Activated T-helper 17 cell treated with anti-CD3 and anti-CD28 coated beads, Interleukin-2, amount 50 U/mL, for 72 hours (primary cell): ENCODE results near the gene CIB4. TPM values are rescaled to one million over a fixed set of nuclear protein-coding genes. Genes with fewer than 3 reads are reported as not detected.
A peak's percentile ranks its signal among the peaks of the same experiment; 100 is the strongest.

Experiments
- ATAC-seq: fragments of 150-1000 bp; cut with Tn5 transposase; replicated peaks from 2 replicates; pipeline ENCODE4 v1.10.0; 2021; ENCODE audit warnings: mild to moderate bottlenecking, moderate library complexity
- H3K27ac Mint-ChIP-seq: one replicate; pipeline ENCODE4 v1.8.0; 2022; ENCODE audit warnings: mixed read lengths
- H3K27me3 Mint-ChIP-seq: one replicate; pipeline ENCODE4 v1.8.0; 2022; ENCODE audit warnings: mixed read lengths
- H3K36me3 Mint-ChIP-seq: one replicate; pipeline ENCODE4 v1.8.0; 2022; ENCODE audit warnings: low read depth, mild to moderate bottlenecking, mixed read lengths
- H3K4me1 Mint-ChIP-seq: one replicate; pipeline ENCODE4 v1.8.0; 2022; ENCODE audit warnings: mixed read lengths
- H3K4me3 Mint-ChIP-seq: one replicate; pipeline ENCODE4 v1.8.0; 2022; ENCODE audit warnings: mild to moderate bottlenecking, mixed read lengths
- H3K9me3 Mint-ChIP-seq: one replicate; pipeline ENCODE4 v1.8.0; 2022; ENCODE audit warnings: mixed read lengths
- total RNA-seq, 2 donors: library from RNA; stranded (reverse); gene quantifications; one replicate each; pipeline ENCODE4 v1.2.3, GENCODE V29; 2022

The CIB4 gene
- total RNA-seq, 2 donors from 2014 or later = not detected

DNA sequence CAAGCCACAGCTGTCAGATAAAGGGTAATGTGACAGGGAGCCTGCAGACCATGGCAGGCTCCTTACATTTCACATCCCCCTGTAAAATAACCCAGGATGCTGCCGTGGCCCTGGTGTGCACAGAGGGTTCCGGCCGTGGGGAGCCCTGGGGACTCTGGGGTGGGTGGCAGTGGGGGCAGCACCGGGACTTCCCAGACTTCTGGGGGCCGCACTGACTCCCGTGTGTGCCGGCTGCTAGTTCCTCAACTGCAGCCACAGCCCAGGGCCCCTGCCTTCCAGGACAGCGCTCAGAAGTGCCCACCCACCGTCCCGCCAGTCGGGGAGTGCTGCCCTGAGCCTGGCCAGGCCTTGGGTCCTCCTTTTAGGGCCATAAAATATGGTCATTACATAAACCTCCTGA, 56.5 kb downstream of the CIB4 start:
- ATAC-seq = no peak

GRCh38 chr2:26584191-26584590, 57.0 kb downstream of the CIB4 start:
- no peaks in the 10 kb centered on the region for H3K9me3 Mint-ChIP-seq
- H3K27ac Mint-ChIP-seq = no peak overlapping the region
- no peaks in the 10 kb centered on the region for H3K36me3 Mint-ChIP-seq
- peaks cover 26% of the 10 kb centered on the region for H3K27me3 Mint-ChIP-seq
- H3K4me1 Mint-ChIP-seq = no peaks in the 10 kb centered on the region
- no peak overlapping the region for H3K4me3 Mint-ChIP-seq
- ATAC-seq = no peak

More for the DNA sequence above, 56.5 kb downstream of the CIB4 start:
- Mint-ChIP-seq H3K27me3 (peaks cover 26% of the 10 kb centered on the region), H3K4me1 (no peaks in the 10 kb centered on the region), H3K36me3 (no peaks in the 10 kb centered on the region), H3K27ac (no peak overlapping the region), H3K4me3 (no peak overlapping the region), H3K9me3 (no peaks in the 10 kb centered on the region)

DNA sequence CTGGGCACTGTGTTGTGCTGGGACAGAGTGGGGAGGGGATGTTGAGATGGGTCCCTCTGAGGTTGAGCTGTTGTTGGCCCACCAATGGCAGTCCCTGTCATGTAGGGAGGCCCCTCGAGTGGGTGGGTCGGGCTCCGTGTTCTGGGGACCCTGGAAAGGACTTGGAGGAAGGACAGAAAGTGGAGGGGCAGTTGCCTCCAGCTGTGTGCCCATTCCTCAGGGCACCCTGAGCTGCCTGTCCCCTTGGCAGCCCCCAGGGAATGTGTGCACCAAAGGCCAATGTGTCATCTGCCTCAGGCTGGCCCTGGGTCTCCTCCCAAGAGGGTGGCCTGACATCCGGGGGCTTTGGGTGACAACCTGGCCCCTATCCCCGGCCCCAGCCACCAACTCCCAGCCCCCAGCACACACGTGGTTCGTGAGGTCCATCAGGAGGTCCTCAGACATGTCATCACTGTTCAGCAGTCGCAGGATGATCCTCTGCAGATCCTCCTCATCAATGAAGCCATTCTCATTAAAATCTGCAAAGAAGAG, 57.7 kb downstream of the CIB4 start:
- no peaks in the 10 kb centered on the region for H3K36me3 Mint-ChIP-seq
- no peak overlapping the region for H3K4me3 Mint-ChIP-seq
- no peaks in the 10 kb centered on the region for H3K9me3 Mint-ChIP-seq
- no peaks in the 10 kb centered on the region for H3K4me1 Mint-ChIP-seq
- H3K27ac Mint-ChIP-seq = no peak overlapping the region
- H3K27me3 Mint-ChIP-seq = peaks cover 27% of the 10 kb centered on the region
- no peak for ATAC-seq

GRCh38 chr2:26582890-26583289, 58.3 kb downstream of the CIB4 start:
- no peaks in the 10 kb centered on the region for H3K9me3 Mint-ChIP-seq
- no peak for ATAC-seq
- no peak overlapping the region for H3K4me3 Mint-ChIP-seq
- no peaks in the 10 kb centered on the region for H3K4me1 Mint-ChIP-seq
- no peak overlapping the region for H3K27ac Mint-ChIP-seq
- H3K27me3 Mint-ChIP-seq = peaks cover 27% of the 10 kb centered on the region
- no peaks in the 10 kb centered on the region for H3K36me3 Mint-ChIP-seq

GRCh38 chr2:26581991-26582842, 58.9 kb downstream of the CIB4 start:
- Mint-ChIP-seq H3K4me1 (no peaks in the 10 kb centered on the region), H3K4me3 (no peak overlapping the region), H3K27me3 (peaks cover 27% of the 10 kb centered on the region), H3K9me3 (no peaks in the 10 kb centered on the region), H3K27ac (no peak overlapping the region), H3K36me3 (no peaks in the 10 kb centered on the region)
- no peak for ATAC-seq

DNA sequence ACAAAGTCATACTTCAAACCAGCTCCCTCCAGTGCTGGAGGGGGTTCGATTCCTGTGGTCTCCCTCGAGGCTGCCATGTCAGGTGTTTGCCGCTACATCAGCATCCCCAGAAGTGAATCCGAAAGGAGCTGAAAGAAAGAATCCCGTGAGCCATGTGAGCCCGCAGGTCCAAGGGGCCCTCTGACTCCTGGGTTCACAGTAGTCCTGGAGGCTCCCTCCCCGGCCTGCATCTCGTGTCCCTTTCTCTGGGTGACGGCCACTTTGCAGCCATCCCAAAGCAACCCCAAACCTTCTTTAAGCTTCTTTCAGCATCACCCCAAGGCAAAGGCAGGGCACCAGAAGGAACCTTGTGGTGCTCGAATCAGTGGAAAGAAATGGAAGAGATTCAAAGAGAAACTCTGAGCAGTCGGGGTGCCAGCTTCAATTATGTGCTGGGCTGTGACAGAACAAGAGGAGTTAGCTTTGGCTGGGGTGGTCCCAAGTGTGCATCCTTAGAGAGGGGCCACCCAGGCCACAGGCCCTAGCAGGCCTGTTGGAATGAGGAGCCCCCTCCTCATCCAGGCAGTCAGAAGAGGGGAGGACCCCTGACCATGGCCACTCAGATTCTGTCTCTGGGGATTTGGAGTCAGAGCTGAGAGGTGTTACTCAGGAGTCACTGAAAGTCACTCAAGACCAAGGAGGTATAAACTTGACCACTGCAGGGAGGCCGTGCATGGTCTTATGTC, 59.7 kb downstream of the CIB4 start:
- Mint-ChIP-seq H3K27ac (no peak overlapping the region), H3K36me3 (no peaks in the 10 kb centered on the region), H3K9me3 (no peaks in the 10 kb centered on the region), H3K4me1 (no peaks in the 10 kb centered on the region), H3K27me3 (peaks cover 26% of the 10 kb centered on the region), H3K4me3 (no peak overlapping the region)
- ATAC-seq = no peak

DNA sequence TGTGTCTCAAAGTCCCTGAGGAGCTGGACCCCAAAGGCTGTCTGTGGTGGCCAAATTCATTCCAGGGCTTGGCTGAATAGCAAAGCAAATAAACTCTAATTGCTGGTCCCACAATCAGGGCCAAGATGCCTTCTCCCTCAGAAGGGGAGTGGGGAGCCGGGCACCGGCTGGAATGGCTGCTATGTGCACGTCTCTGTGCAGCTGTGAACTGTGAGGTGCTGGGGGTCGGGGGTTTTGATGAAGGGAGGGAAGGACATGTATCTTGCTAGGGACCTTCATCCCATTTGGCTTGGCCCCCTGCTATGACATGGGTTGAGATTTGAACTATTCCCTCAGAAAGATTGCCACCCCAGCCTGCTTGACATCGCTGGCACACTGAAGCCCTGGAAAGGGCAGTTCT, 60.4 kb downstream of the CIB4 start:
- H3K9me3 Mint-ChIP-seq = no peaks in the 10 kb centered on the region
- H3K27ac Mint-ChIP-seq = no peak overlapping the region
- H3K4me1 Mint-ChIP-seq = no peaks in the 10 kb centered on the region
- H3K4me3 Mint-ChIP-seq = no peak overlapping the region
- ATAC-seq = no peak
- H3K27me3 Mint-ChIP-seq = peaks cover 19% of the 10 kb centered on the region
- no peaks in the 10 kb centered on the region for H3K36me3 Mint-ChIP-seq

DNA sequence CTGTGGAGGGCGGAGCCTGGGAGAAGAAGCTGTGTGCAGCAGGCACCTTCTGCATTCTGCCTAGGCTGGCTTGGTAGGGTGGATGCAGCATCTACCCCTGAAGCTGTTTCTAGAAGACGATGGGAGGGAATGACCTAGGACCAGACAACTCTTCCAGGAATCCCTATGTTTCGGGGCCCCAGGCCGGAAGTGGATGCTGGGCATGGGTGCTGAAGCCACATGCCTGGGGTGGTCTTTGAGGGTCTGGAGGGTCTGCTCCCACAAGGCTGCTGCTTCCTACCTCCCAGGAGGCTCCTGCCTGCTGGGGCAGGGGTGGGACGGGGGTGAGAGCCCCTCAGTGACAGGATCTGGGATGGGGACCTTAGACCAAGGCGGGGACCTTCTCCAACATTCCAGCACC, 61.0 kb downstream of the CIB4 start:
- H3K4me3 Mint-ChIP-seq = no peak overlapping the region
- H3K9me3 Mint-ChIP-seq = no peaks in the 10 kb centered on the region
- ATAC-seq = no peak
- peaks cover 16% of the 10 kb centered on the region for H3K27me3 Mint-ChIP-seq
- no peaks in the 10 kb centered on the region for H3K36me3 Mint-ChIP-seq
- no peaks in the 10 kb centered on the region for H3K4me1 Mint-ChIP-seq
- H3K27ac Mint-ChIP-seq = no peak overlapping the region

DNA sequence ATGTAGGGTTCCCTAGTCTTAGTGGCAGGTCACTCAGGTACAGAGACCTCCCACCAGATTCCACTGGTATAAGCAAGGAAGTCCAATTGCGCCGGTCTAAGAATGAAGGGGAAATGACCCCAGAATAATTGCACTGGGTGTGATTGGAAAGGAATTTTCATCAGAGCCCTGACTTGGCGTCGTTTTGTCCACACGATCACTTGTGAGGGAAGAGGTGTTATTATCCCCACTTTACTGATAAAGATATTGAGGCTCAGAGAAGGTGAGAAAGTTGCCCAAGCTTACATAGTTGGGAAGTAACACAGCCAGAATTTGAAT, 61.5 kb downstream of the CIB4 start:
- H3K4me3 Mint-ChIP-seq = no peak overlapping the region
- no peak for ATAC-seq
- peaks cover 16% of the 10 kb centered on the region for H3K27me3 Mint-ChIP-seq
- H3K9me3 Mint-ChIP-seq = no peaks in the 10 kb centered on the region
- no peak overlapping the region for H3K27ac Mint-ChIP-seq
- H3K36me3 Mint-ChIP-seq = no peaks in the 10 kb centered on the region
- H3K4me1 Mint-ChIP-seq = no peaks in the 10 kb centered on the region

GRCh38 chr2:26579025-26579722, 62.0 kb downstream of the CIB4 start:
- Mint-ChIP-seq H3K27ac (no peak overlapping the region), H3K9me3 (no peaks in the 10 kb centered on the region), H3K27me3 (peaks cover 17% of the 10 kb centered on the region), H3K36me3 (no peaks in the 10 kb centered on the region), H3K4me3 (no peak overlapping the region), H3K4me1 (no peaks in the 10 kb centered on the region)
- ATAC-seq = no peak

GRCh38 chr2:26578581-26578980, 62.6 kb downstream of the CIB4 start:
- no peak for ATAC-seq

GRCh38 chr2:26578113-26578458, 63.1 kb downstream of the CIB4 start:
- H3K27ac Mint-ChIP-seq = no peak overlapping the region
- no peak for ATAC-seq

More at GRCh38 chr2:26578581-26578980, 62.6 kb downstream of the CIB4 start:
- no peak overlapping the region for H3K4me3 Mint-ChIP-seq
- H3K27me3 Mint-ChIP-seq = peaks cover 20% of the 10 kb centered on the region
- no peak overlapping the region for H3K27ac Mint-ChIP-seq
- no peaks in the 10 kb centered on the region for H3K4me1 Mint-ChIP-seq
- H3K9me3 Mint-ChIP-seq = no peaks in the 10 kb centered on the region
- H3K36me3 Mint-ChIP-seq = no peaks in the 10 kb centered on the region

GRCh38 chr2:26577442-26578112, 63.6 kb downstream of the CIB4 start:
- Mint-ChIP-seq H3K4me3 (no peak overlapping the region), H3K27ac (no peak overlapping the region), H3K27me3 (peaks cover 26% of the 10 kb centered on the region), H3K36me3 (no peaks in the 10 kb centered on the region), H3K4me1 (no peaks in the 10 kb centered on the region), H3K9me3 (no peaks in the 10 kb centered on the region)
- ATAC-seq = peak; percentile 76

More at GRCh38 chr2:26578113-26578458, 63.1 kb downstream of the CIB4 start:
- no peaks in the 10 kb centered on the region for H3K36me3 Mint-ChIP-seq
- H3K4me1 Mint-ChIP-seq = no peaks in the 10 kb centered on the region
- peaks cover 24% of the 10 kb centered on the region for H3K27me3 Mint-ChIP-seq
- no peak overlapping the region for H3K4me3 Mint-ChIP-seq
- no peaks in the 10 kb centered on the region for H3K9me3 Mint-ChIP-seq
